Aorta (tissue), 5 donors: ENCODE results near the gene PNPLA2. TPM values are rescaled to one million over a fixed set of nuclear protein-coding genes. Genes with fewer than 3 reads are reported as not detected.

ENCODE experiments used
- ATAC-seq: fragments of 200-7000 bp; cut with Tn5 transposase; one replicate; pipeline ENCODE4 v1.9.1; 2022; ENCODE audit warnings: moderate library complexity; ENCODE audit not compliant: low FRiP score
- DNase-seq, 2 donors: peaks; one replicate each; pipeline ENCODE4 v3.0.0-alpha.2; 2020
- H3K27ac ChIP-seq, 2 donors: one replicate each; pipeline ENCODE4 v1.5.1; 2013; ENCODE audit warnings: low read length in 2 of 2, mild to moderate bottlenecking in 2 of 2, moderate library complexity in 2 of 2, control low read depth in 1 of 2, inconsistent platforms in 1 of 2, low read depth in 1 of 2
- H3K27me3 ChIP-seq, 2 donors: one replicate each; pipeline ENCODE4 v1.6.1; 2013; ENCODE audit warnings: control low read depth in 1 of 2, low read length in 1 of 2, mild to moderate bottlenecking in 1 of 2, moderate library complexity in 1 of 2; ENCODE audit not compliant: insufficient read depth in 2 of 2, control insufficient read depth in 1 of 2
- H3K36me3 ChIP-seq, 2 donors: one replicate each; pipeline ENCODE4 v1.6.1; 2013; ENCODE audit warnings: control low read depth in 1 of 2, low read length in 1 of 2, mild to moderate bottlenecking in 1 of 2; ENCODE audit not compliant: insufficient read depth in 2 of 2, control insufficient read depth in 1 of 2
- H3K4me1 ChIP-seq, 2 donors: one replicate each; pipeline ENCODE4 v1.6.1; 2013; ENCODE audit warnings: low read length in 2 of 2, control low read depth in 1 of 2, mild to moderate bottlenecking in 1 of 2, moderate library complexity in 1 of 2; ENCODE audit not compliant: insufficient read depth in 2 of 2, control insufficient read depth in 1 of 2
- H3K4me3 ChIP-seq, 2 donors: one replicate each; pipeline ENCODE4 v1.5.1; 2013; ENCODE audit warnings: low read length in 2 of 2, control low read depth in 1 of 2, mild to moderate bottlenecking in 1 of 2
- H3K9me3 ChIP-seq: one replicate; pipeline ENCODE4 v1.6.1; 2013; ENCODE audit warnings: mild to moderate bottlenecking, low read length; ENCODE audit not compliant: control insufficient read depth
- WGBS, 2 donors: extraction: QIAGEN DNeasy Blood & Tissue Kit; methylation state at CpG; one replicate each; pipeline ENCODE4 v1.1.7; 2013; 5-methylcytosine and 5-hydroxymethylcytosine counted together
- intact Hi-C, 2 donors: fragments of 100-400 bp; cut with DNase I; formaldehyde crosslinking; loops; one replicate each; pipeline versions ENCODE4 v1.14.2 to v1.15.0; 2022
- polyA plus RNA-seq, 2 donors: library from polyadenylated mRNA; stranded (reverse); fragments of 200-250 nt; gene quantifications; one replicate each; pipeline ENCODE4 v1.2.3, GENCODE V29; 2013
- total RNA-seq, 2 donors: library from RNA; stranded (reverse); fragmentation: NEBNext Ultra II Directional; extraction: Animal tissue kit (Norgen Biotek cat#: 25700); gene quantifications; one replicate each; pipeline ENCODE4 v1.2.1, GENCODE V29; 2021
- donor health status: healthy with polysubstance abuse.
- donor health status: Bipolar disorder and iron deficiency.
- donor health status: DM: no; HTN: no; CAD: no.
- donor health status: DM: no; HTN: no; CAD: no.
- donor health status: DM: yes; HTN: yes; CAD: no.

PNPLA2 gene
- total and polyA plus RNA-seq, 4 donors, result 33.7 to 240 (median 118) TPM

DNA sequence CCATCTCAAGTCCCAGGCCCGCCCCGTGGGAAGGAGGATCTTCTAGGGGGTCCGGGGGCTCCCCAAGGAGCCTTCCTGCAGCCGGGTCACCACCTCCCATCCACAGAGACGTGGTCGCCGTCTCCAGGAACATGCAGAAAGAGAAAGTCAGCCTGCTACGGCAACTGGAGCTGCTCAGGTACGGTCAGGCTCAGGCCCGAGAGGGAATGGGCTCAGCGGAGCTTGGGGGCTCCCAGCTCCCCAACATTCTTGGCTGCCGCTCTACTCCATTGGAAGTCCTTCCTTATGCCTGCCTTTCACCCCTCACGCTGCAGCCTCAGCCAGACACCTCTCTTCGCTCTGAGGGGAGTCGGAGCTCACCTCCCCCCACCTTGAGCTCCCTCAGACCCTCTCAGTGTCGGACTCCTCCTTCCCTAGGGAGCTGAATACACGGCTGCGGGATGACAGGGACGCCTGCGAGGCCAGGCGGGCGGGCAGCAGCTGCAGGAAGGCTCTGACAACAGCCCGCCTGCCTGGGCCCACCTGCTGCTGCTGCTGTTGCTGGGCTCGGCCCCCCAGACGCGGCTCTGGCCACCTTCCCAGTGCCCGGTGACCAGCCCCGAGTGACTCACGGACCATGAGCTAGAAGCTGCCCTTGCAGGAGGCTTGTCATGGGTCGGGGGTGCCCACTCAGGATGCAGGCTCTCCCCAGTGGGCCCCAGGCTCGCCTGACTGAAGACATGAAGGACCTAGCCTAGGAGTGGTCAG, 12.6 kb downstream of the PNPLA2 start:
- no peaks in the 10 kb centered on the region for H3K36me3 ChIP-seq
- H3K9me3 ChIP-seq, result no peaks in the 10 kb centered on the region
- intact Hi-C loops, result no loop called here
- no peak for ATAC-seq
- H3K4me3 ChIP-seq, result no peak overlapping the region
- H3K27me3 ChIP-seq, result no peaks in the 10 kb centered on the region
- WGBS, 2 donors, result 62 to 74% methylated on average over 26 to 31 of the region's 31 CpGs
- DNase-seq, result no peak
- H3K4me1 ChIP-seq, result no peaks in the 10 kb centered on the region
- H3K27ac ChIP-seq, result no peak overlapping the region

DNA sequence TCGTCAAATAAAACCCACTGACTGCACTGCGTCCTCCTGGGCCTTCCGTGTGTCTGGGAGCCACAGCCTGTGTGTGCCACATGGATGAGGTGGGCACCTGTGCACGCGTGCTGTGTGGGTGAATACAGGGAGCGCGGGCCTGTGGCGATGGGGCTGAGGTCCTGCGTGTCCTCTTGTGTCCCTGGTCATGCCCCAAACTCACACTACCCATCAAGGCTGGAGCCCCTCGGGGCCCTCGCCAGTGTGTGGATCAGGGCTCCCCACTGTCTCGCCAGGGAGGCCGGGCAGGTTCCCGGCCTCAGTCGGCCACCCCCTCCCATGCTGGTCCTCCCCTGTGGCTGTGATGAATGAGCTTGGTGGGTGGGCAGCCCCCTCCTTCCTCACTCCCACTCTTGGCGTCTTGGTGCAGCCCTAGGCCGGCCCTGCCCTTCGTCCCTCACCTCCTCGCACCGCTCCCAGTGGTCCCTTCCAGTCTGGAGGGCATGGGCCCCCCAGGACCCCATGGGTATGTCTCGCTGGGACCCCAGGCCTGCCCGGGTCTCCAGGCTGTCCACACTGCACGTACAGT, 13.3 kb downstream of the PNPLA2 start:
- no peak for ATAC-seq
- Histone ChIP-seq H3K36me3 (peaks cover 0 to under 1% of the 10 kb centered on the region in 2 donors), H3K27ac (no peak overlapping the region), H3K4me1 (no peaks in the 10 kb centered on the region), H3K9me3 (no peaks in the 10 kb centered on the region), H3K27me3 (no peaks in the 10 kb centered on the region), H3K4me3 (peak overlapping the region in 1 of 2 donors; percentile 1)
- intact Hi-C loops, result no loop called here
- DNase-seq, result no peak
- WGBS, 2 donors, result 59% methylated on average over 22 to 23 of the region's 23 CpGs

DNA sequence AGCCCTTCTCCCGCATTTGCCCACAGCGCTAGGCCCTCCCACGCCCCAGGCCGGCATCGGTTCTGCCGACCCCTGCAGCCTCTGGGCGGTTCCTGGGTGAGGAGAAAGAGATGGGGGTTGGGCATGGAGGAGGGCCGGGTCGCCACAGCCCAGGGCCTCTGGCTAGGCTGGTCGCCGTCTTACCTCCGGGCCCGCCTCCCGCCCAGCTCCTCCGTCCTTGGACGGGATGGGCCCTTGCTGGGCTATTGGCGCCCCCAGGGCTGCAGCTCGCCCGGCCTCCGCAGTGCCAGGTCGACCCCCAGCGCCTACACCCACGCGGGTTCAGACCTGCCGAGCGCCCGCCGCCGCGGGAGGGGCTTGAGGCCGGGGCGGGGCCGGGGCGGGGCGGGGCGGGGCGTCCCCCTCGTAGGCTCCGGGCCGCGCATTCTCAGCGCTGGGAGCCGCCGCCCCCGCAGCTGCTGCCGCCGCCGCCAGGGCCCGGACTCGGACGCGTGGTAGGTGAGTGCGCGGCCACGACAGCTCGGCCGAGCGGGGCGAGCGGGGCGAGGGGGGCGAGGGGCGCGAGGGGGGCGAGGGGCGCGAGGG, 13.9 kb downstream of the PNPLA2 start, which contains the start of gene CD151:
Gene CD151 (plus strand): TSS at position 424 of the 585 bp plus-strand sequence. CDS start 3,118 bp downstream, outside the sequence.
- no peaks in the 10 kb centered on the region for H3K27me3 ChIP-seq
- peaks cover 0 to 4% of the 10 kb centered on the region in 2 donors for H3K36me3 ChIP-seq
- H3K27ac ChIP-seq, result peak within 1 kb of the TSS; percentile 49 to 95
- H3K9me3 ChIP-seq, result no peaks in the 10 kb centered on the region
- H3K4me3 ChIP-seq, result peak within 1 kb of the TSS; percentile 47 to 55
- DNase-seq, result no peak
- 1% methylated on average over 41 to 67 of the region's 67 CpGs for WGBS, 2 donors
- peak; percentile 24 for ATAC-seq
- no peaks in the 10 kb centered on the region for H3K4me1 ChIP-seq
- intact Hi-C loops, result no loop called here

DNA sequence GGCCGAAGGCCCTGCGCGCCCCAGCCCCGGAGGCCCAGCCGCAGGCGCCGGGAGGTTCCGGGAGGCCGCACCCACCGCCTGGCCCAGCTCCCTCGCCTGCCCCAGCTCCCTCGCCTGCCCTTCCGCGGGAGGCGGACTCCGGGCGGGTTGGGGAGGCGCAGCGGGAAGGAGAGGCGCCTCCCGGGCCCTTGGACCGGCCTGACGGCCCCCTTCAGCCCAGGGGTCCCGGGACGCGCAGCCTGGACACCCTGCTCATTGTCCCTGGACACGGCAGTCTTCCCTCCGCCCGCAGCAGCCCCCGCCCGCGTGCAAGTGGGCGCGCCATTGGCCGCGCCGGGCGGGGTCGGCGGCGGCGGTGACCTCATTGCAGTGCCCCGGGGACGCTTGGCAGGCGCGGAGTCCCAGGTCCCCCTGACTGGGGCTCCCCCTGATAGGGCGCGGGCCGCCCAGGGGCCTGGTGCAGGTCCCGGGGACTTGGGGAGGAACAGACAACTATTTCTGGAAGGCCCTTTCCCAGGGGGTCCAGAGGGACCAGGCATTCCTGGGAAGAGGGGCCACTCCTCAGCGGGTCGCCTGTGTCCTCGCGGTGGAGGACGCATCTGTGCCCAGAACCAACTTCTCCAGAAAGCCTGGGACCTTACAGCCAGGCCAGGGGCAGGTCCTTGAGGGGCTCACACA, 14.5 kb downstream of the PNPLA2 start:
- intact Hi-C loops, result no loop called here
- no peaks in the 10 kb centered on the region for H3K27me3 ChIP-seq
- no peaks in the 10 kb centered on the region for H3K9me3 ChIP-seq
- 0% methylated on average over 35 to 55 of the region's 55 CpGs for WGBS, 2 donors
- peak; percentile 76 to 89 for DNase-seq
- peak; percentile 9 for ATAC-seq
- no peaks in the 10 kb centered on the region for H3K4me1 ChIP-seq
- peaks cover 0 to 8% of the 10 kb centered on the region in 2 donors for H3K36me3 ChIP-seq
- peak overlapping the region; percentile 49 to 95 for H3K27ac ChIP-seq
- peak overlapping the region; percentile 47 to 55 for H3K4me3 ChIP-seq

DNA sequence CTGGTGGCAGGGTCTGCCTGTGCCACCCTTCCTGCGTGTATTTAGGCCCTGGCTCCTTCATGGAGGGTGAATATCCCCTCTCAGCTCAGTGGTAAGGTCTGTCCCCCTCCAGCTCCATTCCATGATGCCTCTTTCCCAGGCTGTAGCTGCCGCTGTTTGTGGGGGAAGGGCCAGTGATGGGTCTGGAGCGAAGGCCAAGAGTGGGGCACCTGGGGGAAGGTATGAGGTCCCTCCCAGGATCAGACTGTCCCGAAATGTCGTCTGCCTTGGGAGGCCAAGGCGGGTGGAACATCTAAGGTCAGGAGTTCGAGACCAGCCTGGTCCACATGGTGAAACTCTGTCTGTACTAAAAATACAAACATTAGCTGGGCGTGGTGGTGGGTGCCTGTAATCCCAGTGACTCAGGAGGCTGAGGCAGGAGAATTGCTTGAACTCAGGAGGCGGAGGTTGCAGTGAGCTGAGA, 15.2 kb downstream of the PNPLA2 start:
- peak overlapping the region; percentile 49 to 95 for H3K27ac ChIP-seq
- no peaks in the 10 kb centered on the region for H3K9me3 ChIP-seq
- peak overlapping the region; percentile 47 to 55 for H3K4me3 ChIP-seq
- DNase-seq, result no peak
- peaks cover 0 to 11% of the 10 kb centered on the region in 2 donors for H3K36me3 ChIP-seq
- WGBS, 2 donors, result 8 to 11% methylated on average over 9 of the region's 9 CpGs
- no peak for ATAC-seq
- no peaks in the 10 kb centered on the region for H3K4me1 ChIP-seq
- intact Hi-C loops, result no loop called here
- no peaks in the 10 kb centered on the region for H3K27me3 ChIP-seq

DNA sequence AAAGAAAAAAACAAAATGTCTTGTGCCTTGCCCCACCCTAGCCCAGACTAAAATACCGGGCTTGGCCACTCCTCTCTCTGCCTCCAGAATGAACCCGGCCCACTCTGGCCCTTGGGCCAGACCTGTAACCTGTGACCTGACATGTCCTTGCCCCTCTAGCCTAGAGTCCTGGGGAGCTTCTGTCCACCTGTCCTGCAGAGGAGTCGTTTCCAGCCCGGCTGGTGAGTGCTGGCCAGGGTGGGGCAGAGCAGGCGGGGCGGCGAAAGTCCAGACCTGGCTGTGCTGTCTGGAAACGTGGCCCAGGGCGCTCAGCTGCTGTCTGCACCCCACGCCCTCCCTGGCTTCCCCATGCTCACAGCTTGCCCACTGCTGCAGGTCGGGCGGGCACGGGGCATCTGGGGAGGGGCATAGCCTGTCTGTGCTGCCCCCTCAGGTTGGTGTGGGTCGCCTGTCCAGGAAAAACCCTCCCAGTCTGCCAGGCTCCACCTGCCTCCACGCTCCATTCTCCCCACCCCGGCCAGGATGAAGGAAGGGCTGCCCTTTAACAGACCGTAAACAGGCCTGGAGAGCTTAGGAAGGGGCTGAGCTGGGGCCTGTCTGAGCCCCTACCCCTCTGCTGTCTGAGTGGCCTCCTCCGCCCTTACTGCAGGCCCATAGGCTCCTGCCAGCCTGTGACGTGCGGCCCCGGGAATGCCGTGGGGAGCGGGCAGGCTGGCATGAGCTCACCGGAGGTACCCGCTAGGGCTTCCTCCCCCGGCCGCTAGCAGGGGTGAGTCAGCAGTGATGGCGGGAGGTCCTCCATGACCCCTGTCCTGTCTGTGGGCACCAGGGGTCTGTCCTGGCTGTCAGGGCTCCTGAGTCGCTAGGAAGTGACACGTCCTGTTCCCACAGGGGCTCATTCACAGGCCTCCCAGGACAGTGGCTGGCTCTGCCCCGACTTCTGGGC, 15.9 kb downstream of the PNPLA2 start:
- Histone ChIP-seq H3K4me3 (no peak overlapping the region), H3K9me3 (no peaks in the 10 kb centered on the region), H3K4me1 (no peaks in the 10 kb centered on the region), H3K27me3 (no peaks in the 10 kb centered on the region), H3K36me3 (peaks cover 0 to 11% of the 10 kb centered on the region in 2 donors), H3K27ac (peak overlapping the region; percentile 84 to 90)
- 1 to 3% methylated on average over 31 of the region's 31 CpGs for WGBS, 2 donors
- ATAC-seq (peak; percentile 71), DNase-seq (peak; percentile 93 to 96)
- intact Hi-C loops, result no loop called here

DNA sequence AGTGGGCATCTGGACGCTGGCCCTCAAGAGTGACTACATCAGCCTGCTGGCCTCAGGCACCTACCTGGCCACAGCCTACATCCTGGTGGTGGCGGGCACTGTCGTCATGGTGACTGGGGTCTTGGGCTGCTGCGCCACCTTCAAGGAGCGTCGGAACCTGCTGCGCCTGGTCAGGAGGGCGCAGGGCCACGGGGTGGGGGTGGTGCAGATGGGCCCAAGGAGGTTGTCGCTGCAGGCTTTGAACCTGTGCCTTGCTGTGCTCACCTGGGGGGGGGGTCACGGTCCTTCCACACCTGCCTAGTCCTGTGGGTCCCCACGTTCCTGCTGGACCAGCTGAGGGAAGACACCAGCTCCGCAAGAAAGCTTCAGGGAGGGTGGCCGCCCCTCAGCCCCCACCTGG, 17.6 kb downstream of the PNPLA2 start:
- H3K4me1 ChIP-seq, result no peaks in the 10 kb centered on the region
- 83 to 85% methylated on average over 14 of the region's 14 CpGs for WGBS, 2 donors
- ATAC-seq (no peak), DNase-seq (no peak)
- no peaks in the 10 kb centered on the region for H3K27me3 ChIP-seq
- peaks cover 0 to 11% of the 10 kb centered on the region in 2 donors for H3K36me3 ChIP-seq
- H3K27ac ChIP-seq, result no peak overlapping the region
- H3K4me3 ChIP-seq, result no peak overlapping the region
- H3K9me3 ChIP-seq, result no peaks in the 10 kb centered on the region
- intact Hi-C loops, result no loop called here

DNA sequence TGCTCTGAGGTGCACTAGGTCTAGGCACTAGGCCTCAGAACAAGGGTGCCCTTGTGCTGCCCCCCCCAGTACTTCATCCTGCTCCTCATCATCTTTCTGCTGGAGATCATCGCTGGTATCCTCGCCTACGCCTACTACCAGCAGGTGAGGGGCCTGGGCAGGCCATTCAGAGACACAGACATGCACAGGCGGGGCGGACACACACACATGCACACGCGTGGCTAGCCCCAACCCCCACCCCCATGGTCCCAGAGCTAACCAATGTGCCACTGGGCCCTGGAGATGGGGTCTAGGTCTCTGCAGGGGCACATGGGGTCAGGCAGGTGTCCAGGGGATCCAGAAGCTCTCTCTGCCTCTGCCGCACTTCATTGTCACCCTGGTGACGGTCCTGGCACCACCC, 18.0 kb downstream of the PNPLA2 start:
- ATAC-seq (no peak), DNase-seq (no peak)
- H3K9me3 ChIP-seq, result no peaks in the 10 kb centered on the region
- no peaks in the 10 kb centered on the region for H3K4me1 ChIP-seq
- H3K4me3 ChIP-seq, result no peak overlapping the region
- 77 to 82% methylated on average over 9 of the region's 9 CpGs for WGBS, 2 donors
- intact Hi-C loops, result no loop called here
- no peaks in the 10 kb centered on the region for H3K27me3 ChIP-seq
- no peak overlapping the region for H3K27ac ChIP-seq
- peaks cover 0 to 11% of the 10 kb centered on the region in 2 donors for H3K36me3 ChIP-seq
